HL-60/S4 treated with phorbol 12-myristate 13-acetate at 8.2 ng/mL for 4 days and 3 days (cell line): ENCODE results near the gene NOVA2.

ENCODE experiments used
- in situ Hi-C: fragments of 300-500 bp; cut with MboI; formaldehyde crosslinking; loops from 2 replicates; pipeline ENCODE4 v1.15.0; 2022; ENCODE audit warnings: low sequenced_read_pairs

The NOVA2 gene, protein sequence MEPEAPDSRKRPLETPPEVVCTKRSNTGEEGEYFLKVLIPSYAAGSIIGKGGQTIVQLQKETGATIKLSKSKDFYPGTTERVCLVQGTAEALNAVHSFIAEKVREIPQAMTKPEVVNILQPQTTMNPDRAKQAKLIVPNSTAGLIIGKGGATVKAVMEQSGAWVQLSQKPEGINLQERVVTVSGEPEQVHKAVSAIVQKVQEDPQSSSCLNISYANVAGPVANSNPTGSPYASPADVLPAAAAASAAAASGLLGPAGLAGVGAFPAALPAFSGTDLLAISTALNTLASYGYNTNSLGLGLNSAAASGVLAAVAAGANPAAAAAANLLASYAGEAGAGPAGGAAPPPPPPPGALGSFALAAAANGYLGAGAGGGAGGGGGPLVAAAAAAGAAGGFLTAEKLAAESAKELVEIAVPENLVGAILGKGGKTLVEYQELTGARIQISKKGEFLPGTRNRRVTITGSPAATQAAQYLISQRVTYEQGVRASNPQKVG

DNA sequence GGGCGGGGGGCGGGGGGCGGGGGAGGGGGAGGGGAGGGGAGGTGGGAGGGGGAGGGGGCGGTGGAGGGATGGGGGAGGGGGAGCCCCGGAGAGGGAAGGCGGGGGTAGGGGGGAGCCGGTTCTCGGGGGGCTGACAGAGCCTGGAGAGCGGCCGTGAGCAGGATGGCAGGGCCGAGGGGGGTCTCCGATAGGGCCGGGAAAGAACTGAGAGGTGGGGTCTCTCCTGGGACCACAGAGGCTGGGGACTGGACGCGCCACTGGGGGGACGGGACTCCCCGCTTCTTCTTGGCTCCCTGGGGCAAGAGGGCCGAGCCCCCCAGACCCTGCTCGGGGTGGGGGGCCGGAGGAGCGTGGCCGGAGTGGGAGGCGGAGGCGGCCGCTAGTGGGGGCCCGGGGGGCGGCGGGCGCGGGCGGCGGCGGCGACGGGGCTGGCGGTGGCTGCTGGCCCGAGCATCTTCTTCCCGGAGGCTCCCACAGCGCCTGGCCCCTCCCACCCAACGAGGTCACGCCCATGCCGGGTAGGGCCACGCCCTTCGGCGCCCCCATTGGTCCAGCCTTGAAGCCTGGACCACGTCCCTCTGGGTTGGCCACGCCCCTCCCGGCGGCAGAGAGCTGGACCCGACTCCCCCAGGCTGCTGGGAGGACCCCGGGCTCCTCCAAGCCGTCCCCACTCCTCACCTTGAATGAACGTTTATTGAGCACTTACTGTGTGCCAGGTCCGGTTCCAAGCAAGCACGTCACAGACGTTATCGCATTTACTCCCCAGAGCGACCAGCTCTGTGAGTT, at the start of gene NOVA2:
TSS of gene NOVA2 (minus strand) at position 313 of the 786 bp plus-strand sequence. CDS start 514 bp downstream, outside the sequence.
- in situ Hi-C loops: no loop called here

DNA sequence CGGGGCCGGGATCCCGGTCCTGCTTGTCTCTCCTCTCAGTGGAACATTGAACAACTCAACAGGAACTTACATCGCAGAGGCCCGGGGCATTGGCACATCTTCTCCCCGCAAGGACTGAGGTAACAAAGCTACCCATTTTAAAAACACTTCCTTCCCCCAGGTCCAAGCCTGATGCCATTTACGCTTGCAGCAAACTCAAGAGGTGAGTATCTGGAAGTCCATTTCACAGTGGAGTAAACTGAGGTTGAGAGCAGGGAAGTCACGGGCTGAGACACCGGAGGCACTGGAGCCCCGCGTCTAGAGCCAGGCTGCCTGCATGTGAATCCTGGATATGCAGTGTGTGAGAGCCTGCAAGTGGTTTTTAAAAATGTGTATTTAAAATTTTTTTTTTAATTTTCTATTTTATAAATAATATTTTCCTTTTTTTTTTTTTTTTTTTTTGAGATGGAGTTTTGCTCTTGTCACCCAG, 49.7 kb upstream of the NOVA2 start:
- in situ Hi-C loops: no loop called here

DNA sequence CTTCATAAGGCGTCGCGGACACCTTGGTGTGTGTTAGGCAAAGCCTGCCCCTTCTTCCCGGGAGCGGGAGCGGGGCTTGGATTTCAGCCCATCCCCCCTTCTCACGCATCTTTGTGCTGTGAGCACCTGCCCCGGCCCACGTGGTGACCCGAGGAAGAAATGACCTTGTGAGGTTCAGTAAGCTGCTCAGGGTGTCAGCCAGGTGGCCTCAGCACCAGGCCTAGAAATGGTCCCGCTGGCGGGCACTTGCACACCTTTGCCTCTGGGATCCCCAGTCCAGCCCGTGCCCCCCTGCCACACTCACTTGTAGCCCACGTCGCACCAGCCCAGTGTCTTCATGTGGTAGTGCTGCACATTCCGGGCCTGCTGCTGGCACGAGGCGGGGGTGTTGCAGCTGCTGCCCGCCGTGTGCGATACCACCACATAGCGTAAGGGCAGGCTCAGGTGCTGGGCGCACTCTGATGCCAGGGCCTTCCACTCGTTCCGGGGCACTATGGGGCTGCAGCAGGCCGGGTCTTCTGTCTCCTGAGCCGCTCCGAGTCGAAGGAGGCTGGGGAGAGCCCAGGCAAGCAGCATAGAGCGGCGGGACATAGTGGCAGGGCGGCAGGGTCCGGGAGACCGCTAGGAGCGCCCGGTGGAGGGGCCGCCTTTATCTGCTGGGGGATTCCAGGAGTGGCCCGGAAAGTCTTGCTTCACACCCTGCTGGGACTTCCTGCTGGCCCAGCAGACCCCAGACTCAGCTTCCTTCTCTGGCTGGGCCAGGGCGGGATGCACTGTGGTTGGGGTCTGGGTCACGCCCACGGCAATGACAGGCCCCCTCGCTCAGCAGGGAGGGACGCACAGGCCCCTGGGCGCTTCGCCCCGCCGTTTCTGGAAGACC, 49.0 kb upstream of the NOVA2 start, which contains the start of gene PGLYRP1:
TSS of gene PGLYRP1 (minus strand) at position 623 of the 880 bp plus-strand sequence. CDS start at position 591, 32 bp downstream.
- in situ Hi-C loops: no loop called here

DNA sequence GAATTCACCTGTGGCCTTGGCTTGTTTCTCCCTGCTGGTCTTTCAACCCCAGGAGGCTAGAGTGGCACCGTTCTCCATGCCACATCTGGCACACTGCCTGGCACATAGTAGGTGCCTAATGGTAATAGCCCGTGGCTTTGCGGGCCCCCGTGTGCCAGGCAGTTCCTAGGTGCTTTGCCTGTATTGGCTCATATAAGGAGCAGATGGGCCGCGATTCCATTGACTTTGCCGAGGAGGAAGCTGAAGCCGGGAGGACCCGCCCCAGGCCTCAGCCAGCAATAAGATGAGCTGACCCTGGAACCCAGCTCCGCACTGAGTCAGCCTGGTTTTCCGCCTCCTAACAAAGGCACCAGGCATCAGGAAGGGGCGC, 48.4 kb upstream of the NOVA2 start:
- in situ Hi-C loops: no loop called here

DNA sequence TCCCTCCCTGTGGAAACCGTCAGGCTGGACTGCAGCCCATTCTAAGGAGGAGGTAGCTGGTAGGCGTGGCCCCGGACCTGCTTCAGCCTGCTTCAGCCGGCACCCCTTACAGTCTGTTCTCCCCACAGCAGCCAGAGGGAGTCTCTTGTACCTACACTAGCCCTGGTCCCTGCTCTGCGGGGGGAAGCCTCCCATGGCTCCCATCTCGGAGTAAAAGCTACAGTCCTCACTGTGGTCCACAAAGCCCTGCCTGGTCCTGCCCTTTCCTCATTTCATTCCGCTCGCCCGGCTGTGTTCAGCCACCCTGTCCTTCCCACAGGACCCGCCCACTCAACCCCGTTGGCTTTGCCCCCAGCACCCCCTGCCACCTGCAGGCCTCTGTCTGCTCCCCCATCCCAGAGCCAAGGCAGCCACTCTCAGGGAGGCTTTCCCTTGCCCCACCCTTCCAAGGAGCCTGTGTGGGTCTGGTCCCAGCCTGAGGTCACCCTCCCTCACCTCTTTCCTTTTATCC, 47.9 kb upstream of the NOVA2 start:
- in situ Hi-C loops: no loop called here

DNA sequence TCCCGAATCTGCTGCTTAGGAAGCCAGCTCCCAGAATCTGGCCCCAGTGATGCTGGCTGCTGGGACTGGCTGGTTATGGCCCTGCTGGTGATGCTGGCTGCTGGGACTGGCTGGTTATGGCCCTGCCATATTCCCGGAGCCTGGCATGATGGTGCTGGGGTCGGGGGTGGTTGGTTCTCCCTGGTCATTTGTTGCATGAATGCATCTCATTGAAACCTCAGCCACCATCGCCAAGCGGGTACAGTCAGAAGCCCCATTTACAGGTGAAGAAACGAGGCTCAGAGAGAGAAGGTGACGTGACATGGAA, 47.1 kb upstream of the NOVA2 start:
- in situ Hi-C loops: no loop called here

DNA sequence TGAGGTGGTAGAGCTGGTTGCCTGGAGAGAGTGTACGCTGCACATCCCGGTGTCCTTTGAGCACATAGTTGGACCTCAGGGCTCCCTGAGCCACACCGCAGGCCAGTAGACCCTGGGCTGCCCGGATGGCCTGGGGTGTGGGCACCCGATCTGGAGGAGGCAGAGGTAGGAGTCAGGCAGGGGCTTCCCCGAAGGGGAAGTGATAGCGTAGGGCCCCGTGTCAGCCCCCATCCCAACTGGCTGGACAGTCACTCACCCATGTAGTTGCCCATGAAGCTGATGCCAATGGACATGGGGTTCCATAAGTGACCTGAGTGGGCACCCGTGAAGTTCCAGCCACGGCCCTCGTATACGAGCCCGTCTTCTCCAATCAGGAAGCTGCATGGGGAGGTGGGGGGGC, 45.6 kb upstream of the NOVA2 start:
- in situ Hi-C loops: no loop called here

DNA sequence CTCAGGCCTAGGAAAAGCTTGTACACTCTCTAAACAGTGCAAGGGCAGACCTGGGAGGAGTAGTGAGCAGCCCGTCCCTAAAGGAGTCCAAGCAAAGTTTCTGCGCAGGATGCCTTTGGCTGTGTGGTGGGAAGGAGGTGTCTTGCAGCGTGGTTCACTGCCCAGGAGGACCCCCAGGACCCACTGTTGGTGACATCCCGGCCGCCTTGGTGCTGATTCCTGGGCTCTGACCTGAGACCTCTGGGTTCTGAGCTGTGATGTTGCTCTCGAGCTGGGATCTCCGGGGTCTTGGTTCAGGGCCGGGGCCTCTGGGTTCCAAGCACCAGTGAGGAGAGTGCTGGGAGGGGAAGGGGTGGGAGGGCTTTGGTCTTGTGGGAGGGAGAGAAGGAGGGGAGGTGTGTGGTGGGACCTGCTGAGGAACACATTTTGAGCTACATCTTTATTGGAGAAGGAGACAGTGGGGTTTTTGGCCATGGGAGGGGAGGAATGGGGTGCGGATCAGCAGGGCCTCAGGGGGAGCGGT, 45.1 kb upstream of the NOVA2 start:
- in situ Hi-C loops: no loop called here

DNA sequence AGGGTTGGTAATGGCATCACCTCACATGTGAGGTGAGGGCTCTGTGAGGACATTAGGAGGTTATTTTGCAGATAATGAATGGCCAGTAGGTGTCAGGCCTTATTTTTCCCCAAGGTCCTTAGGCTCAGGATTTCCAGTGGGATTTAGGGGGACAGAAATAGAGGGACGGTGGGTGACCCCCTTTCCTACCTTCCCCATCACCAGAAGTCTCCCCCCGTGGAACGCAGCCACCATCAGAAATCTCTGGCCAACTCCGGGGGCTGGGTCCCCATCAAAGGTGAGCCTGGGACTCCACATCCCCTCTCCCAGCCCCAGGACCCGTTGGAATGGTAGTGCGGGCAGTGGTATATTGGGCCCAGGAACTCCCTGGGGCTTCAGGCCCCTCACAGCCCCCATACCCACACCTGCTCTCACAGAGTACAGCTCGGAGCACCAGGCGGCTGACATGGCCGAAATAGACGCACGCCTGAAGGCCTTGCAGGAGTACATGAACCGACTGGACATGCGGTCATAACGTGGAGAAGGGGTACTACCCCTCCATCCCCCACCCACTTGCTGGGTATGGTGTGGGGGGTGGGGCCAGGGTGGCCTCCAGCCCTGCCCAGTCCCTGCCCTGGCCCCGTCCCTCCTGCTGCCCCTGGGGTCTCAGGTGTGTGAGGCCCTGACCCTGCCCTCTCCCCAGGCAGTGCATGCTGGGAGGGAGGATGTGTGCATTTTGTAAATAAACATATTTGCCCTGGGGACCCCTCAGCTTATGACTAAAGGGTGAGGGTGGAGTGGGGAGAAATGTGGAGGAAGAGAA, 44.4 kb upstream of the NOVA2 start:
- in situ Hi-C loops: no loop called here

DNA sequence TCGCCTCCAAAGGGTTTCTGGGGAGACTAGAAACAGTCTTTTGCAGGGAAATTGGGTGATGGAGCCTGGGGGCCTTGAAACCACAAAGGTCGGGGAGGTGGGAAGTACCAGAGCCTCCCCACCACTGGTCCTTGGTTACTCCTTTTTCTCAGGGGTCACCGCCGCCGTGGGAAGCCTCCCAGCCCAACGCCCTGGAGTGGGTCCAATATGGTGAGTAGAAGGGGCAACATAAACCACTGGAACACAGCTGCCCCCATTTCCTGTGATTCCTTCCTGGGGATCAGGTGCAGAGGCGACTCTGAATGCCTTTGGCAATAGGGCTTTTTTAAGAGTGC, 43.4 kb upstream of the NOVA2 start:
- in situ Hi-C loops: no loop called here

DNA sequence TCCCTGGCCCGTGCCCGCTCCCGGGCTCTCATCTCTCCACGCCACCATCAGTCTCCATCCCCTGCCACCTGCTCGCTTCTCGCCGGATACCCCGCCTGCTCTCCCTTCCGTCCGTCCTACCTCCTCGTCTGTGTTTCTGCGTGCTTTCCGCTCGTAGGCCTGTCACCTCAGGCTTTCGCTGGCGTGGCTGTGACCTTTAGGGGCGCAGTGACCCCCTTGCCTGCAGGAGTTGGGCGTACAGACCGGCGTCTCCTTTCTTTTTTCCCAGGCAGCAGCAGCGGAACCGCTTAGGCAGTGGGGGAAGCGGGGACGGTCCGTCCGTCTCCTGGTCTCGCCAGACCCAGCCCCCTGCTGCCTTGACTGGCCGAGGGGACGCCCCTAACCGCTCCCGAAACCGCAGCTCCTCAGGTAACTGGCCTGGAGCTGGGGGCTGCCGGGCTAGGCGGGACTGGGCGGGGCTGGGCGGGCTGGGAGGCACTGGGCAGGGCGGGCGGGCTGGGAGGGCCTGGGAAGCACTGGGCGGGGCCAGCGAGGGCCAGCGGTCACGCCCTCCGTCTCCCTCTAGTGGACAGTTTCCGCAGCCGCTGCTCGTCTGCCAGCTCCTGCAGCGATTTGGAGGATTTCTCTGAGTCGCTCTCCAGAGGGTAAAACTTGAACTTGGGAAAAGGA, 42.9 kb upstream of the NOVA2 start:
- in situ Hi-C loops: no loop called here

DNA sequence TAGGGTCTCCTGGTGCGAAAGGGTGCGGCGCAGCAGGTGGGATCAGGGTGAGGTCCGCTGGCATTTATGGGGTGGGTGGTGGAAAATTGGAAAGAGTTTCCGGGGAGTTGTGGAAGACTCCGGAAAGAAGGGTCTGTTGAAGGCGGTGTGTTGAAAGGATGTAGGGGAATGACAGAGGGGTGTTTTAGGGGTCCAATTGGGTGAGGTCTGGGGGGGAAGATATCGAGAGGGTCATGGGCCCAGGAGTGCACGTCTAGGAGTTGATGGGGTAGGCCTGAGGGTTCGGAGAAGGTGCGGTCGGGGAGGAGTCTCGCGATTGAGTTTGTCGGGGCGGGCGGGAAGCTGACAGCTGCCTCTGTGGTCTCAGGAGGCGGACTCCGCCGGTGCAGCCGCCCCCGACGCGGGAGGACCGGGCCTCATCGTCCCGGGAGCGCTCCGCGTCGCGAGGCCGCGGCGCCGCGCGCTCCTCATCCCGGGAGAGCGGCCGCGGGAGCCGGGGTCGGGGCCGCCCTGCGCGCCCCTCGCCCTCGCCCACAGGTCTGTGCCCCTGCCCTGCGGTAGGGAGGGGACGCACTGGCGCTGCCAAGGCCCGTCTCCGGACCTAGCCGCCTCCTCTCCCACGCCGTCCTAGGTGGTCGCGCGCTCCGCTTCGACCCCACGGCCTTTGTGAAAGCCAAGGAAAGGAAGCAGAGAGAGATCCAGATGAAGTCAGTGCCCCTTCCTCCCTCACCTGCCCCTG, 42.2 kb upstream of the NOVA2 start:
- in situ Hi-C loops: no loop called here

DNA sequence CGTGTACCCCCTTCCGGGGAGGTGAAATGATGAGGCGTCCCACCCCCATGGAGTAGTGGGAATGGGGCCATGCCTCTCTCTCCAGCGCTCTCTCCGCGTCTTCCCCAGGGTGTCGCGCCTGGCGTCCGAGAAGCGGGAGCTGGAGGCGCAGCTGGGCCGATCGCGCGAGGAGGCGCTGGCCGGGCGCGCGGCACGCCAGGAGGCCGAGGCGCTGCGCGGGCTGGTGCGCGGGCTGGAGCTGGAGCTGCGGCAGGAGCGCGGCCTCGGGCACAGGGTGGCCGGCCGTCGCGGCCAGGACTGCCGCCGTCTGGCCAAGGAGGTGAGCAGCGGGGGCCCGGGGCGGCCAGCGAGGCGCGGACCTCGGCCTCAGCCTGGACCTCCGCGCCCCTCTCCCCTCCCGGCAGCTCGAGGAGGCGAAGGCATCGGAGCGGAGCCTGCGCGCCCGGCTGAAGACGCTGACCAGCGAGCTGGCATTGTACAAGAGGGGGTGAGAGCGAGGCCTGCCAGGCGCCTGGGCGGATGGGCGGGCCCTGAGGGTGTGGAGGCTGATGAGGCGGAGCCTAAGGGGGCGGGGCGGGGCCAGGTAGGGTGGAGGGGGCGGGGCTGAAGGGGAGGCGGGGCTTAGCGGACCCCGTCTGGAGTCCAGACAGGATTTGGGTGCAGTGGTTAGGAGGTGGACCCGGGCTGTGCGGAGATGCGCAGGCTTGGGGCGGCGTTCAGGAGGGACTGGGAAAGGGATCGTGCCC, 41.4 kb upstream of the NOVA2 start:
- in situ Hi-C loops: no loop called here

DNA sequence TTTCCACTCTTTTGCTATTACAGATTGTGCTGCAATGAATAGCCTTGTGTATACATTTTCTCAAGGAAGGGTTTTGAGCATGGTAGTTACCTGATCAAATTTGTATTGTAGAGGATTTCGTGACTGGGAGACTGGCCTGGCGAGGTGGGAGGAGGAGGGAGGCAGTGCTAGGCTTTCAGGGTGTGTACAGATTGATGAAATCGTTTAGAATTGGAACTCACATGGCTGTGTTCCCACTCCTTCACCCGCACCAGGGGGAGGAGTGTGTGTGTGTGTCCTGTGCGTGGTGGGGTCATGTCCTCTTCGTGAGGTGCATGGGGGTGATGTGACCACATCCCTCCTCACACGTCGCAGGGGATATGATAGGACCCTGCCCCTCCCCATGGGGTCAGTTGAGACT, 40.9 kb upstream of the NOVA2 start:
- in situ Hi-C loops: no loop called here

DNA sequence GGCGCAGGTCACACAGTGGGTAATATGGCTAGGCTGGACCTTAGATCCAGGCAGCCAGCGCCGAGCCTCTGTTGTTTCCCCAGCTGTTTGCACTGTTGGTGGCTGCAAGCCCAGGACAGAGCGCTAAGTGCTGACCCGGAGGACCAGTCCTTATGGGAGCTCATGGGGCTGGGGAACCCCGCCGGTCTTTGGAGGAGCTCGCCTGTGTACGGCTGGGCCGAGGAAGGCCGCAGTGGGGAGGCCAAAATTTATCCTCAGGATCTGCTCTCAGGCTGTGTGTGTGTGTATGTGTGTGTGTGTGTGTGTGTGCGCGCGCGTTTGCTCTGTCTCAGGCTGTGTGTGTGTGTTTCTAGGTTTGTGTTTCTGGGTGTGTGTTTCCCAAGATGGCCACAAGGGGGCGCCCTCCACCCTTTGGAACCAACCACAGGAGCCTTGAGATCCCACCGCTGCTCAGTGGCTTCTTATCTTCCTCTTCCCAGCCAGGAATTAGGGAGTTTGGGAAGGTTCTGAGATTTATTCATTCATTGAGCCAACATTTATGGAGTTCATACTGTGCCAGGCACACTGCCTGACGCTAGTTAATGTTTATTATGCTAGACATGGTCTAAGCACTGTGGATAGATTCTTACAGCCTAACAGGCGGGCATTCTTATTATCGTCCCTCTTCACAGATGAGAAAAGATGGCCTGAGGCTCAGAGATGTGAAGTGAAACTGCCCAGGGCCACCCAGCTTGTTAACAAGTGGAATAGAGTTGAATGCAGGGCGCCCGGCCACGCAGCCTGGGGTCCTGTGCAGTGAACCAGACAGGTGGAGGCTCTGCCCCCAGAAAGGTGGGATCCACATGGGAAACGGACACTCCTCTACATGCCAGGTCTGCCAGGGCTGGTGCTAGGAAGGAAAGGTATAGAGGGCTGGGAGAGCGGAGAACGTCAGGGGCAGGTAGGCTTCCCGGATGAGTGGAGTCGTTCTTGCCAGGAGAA, 36.2 kb upstream of the NOVA2 start:
- in situ Hi-C loops: no loop called here

DNA sequence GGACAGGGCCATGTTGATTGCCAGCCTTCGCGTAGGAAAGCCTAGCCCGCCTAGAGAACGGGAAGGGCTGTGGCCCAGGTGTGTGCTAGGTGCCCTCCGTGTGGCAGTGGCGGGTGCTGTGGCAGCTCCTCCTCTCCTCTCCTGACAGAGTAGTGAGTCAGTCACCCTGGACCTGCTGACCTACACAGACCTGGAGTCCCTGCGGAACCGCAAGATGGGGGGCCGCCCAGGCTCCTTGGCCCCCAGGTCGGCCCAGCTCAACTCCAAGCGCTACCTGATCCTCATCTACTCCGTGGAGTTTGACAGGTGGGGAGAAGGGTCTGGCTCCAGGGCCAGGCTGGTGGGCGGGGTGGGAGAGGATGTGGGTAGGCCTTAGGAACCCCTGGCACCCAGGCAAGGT, 32.7 kb upstream of the NOVA2 start:
- in situ Hi-C loops: no loop called here
